DMS53 (cell line): ENCODE measurements around the gene FSTL1.
A peak's percentile ranks its signal among the peaks of the same experiment; 100 is the strongest.

Experiments
- DNase-seq: peaks from one replicate; lab custom pipeline; 2025; lab: John Stamatoyannopoulos, UW

The FSTL1 gene, protein sequence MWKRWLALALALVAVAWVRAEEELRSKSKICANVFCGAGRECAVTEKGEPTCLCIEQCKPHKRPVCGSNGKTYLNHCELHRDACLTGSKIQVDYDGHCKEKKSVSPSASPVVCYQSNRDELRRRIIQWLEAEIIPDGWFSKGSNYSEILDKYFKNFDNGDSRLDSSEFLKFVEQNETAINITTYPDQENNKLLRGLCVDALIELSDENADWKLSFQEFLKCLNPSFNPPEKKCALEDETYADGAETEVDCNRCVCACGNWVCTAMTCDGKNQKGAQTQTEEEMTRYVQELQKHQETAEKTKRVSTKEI

DNA sequence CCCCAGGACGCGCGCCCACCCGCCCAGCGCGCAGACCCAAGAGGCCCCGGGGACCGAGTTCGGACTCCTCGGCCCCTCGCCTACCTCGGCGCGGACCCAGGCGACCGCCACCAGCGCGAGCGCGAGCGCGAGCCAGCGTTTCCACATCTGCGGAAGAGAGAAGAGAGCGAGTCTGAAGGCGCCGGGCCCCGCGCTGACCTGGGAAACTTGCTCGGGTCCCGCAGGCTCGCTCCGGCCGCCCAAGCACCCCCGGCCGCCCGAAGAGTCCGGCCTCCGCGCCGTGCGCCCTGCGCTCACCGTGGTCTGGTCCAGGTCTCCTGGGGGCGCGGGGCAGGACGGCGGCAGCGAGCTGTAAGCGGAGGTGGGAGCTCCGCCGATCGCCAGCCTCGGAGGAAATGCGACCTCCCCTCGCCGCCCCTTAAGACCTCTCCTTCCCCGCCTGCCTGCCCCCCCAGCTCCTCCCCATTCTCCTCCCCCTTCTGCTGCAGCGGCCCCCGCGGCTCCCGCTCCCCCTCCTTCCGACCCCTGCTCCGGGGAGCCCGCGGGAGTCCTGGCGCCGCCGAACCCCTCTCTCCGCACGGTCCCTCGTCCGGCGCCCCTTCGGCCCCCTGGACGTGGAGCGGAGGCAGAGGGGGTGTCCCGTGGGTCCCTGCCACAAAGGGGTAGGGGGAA lies at the start of gene FSTL1:
FSTL1 (minus strand) TSS at position 393 of the 672 bp plus-strand sequence; CDS start at position 147, 246 bp downstream.
- peak; percentile 46 for DNase-seq

DNA sequence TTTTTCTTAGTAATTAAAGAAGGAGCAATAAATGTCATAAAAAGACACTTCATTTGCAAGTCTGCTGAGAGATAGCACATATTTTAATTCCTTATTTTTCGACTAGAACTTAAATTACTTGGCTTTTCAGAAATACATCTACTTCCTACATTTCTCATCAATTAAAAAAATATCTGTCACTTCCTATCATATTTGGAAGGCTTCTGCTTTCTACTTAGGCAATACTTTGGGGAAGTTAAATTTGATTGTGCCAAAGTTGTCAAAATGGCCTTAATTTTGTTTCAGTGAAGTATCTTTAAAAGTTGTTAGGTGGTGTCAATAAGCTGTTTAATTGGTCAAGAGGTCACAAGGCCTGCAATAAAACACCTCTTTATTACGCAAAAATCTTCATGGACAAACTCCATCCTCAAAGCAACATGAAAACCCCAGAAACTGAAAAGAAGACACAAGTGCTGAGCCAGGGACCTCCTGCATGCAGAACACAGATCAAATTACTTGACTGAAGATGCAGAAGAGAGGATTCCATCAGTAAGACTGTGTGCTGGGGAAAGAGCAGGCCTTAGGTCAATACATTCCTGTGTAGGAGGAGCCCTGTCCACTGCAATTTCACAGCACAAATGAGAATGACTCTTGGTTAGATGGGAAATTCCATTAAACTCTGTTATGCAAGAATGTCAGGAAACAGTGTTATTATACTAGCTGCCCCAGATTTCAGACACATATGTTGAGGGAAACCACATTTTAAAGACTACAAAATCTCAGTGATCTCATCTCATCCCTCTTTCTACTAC lies 48.0 kb upstream of the FSTL1 start:
- DNase-seq = no peak

DNA sequence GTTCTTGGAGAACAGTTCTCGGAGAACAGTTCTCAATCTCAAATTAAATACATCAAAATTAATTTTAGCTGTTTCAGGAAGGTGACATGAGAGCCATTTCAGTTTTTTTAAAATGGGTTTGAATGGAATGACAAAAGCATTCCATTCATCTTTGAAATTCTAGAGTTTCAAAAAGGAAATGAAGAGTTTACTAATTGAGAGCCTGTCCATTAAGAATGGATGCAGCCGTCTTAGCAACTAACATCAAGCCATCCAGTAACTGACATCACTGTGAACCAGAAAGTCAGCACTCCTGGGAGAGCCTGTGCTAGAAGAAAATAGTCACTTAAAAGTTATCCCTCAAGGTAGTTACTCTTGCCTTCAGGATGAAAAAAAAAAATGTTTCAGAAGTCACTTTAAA lies 47.0 kb upstream of the FSTL1 start:
- no peak for DNase-seq

DNA sequence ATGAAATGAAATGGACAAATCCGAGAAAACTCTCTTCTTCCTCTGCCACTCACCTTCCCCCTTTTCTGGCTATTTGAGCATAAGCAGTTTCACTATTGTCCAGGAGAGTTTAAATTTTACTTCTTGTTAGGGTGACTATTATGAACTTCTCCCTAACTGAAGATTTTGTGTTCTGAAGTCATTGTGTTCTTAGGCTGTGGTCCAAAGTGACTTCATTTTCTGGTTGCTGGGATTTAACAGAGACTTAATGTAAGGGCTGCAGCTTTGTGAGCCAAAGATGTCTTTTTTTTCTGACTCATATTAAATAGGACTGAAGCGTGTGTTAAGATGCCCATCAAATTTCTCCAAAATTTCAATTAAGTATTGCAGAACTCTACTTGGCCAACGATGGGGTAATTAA lies 46.5 kb upstream of the FSTL1 start:
- no peak for DNase-seq

DNA sequence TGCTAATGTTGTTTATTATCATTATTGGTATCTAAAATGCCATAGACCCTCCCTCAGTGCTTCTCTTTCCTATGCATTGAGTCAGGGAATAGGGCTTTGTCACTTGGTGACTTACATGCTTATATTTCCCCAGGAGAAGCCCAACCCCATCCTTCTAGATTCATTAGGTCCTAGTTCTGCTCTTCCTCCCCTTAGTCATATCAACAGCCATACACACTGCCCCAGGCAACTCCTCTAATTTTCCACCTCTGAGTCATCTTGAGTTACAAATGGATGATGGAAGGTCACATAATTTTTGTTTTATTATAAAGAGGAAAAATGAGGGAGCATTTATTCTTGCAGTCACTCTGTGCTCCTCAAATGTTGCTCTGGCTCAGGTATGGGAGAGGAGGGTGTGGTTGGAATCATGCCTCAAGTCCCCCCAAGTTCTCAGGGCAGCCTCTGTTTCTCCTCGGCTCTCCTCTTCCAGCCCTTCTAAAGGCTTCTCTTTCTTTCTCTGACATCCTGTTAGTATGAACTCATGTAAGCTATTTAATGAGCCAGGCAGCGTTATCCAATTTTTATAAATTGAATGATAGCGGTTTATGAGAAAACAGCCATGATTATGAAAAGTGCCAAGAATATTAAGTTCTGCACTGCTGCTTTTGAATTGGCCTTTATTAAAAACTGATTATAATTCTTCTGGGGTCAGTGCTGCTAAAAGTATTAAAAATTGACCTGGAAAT lies 45.6 kb upstream of the FSTL1 start:
- no peak for DNase-seq

DNA sequence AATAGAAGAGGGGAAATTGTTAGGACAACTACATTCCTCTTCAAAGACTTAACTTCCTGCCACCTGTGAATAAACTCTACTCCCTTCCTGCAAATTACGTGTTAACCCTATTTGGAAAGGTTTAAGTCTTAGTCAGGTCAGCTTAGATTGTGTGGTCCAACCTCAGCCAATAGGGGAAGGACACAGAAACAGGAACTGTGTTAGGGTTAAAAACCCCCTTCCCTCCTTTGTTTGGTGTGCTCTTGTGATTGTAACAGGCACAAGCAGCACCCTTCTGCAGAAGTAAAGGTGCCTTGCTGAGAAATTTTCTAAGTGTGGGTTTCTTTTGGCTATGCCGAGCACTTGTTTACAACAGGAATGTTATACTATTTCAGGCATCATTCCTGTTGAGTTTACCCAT lies 45.0 kb upstream of the FSTL1 start:
- DNase-seq = no peak

DNA sequence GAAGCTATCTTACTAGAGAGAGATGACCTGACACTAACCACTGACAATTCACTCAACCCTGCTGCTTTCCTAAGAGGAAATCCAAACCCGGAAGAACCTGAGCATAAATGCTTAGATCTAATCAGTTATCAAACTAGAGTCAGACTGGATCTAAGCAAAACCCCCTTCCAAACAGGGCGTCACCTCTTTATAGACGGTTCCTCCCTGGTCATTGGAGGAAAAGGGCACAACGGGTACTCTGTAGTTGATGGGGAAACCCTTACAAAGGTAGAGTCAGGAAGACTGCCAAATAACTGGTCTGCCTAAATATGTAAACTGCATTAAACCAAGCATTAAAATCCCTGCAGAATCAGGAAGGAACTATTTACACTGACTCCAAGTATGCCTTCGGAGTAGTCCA lies 41.3 kb upstream of the FSTL1 start:
- DNase-seq = no peak

DNA sequence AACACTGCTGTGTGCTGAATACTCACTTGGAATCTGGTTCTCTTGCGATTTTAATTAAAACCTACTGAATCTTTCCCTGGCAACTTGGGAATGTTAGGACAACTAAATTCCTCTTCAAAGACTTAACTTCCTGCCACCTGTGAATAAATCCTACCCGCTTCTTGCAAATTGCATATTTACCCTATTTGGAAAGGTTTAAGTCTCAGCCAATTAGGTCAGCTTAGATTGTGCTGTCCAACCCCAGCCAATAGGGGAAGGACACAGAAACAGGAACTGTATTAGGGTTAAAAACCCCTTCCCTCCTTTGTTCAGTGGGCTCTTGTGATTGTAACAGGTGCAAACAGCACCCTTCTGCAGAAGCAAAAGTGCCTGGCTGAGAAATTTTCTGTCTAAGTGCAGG lies 38.6 kb upstream of the FSTL1 start:
- no peak for DNase-seq

DNA sequence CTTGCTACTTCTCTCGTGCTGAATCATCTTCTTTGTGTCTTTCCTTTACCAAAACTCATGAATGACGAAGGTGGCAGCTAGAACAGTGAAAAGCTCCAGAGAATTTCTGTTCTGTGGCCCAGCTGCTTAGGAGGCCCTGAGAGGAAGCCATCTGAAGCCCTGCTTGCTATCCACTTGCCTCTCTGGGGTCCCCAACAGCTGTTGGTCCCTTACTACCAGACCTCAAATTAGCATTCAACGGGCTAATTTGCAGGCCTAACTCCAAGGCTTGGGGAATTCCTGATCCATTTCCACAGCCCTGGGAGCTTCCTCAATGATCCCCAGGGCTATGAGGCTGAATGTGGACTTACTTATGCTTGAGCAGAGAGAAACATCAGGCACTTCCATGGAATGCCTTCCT lies 37.5 kb upstream of the FSTL1 start:
- no peak for DNase-seq

DNA sequence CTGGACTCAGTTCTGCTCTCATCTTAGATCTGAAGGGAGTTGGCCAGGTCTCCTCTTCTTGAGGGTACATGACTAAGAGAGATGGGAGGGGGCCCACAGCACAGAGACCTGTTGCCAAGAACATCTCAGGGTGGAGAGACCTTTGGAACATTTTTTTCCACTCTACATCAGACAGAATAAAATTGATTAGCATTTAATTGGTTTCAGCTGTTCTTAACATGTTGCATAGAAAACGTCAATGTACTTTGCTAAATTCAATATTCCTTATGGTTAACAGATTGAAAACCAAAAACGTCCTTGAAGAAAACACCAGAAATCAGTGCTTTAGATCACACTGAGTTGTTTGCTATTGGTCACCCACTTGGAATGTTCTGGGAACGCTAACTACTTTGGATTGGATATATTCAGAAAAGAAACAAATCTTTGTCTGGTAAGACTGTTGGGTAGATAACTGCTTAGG lies 36.4 kb upstream of the FSTL1 start:
- DNase-seq = no peak

DNA sequence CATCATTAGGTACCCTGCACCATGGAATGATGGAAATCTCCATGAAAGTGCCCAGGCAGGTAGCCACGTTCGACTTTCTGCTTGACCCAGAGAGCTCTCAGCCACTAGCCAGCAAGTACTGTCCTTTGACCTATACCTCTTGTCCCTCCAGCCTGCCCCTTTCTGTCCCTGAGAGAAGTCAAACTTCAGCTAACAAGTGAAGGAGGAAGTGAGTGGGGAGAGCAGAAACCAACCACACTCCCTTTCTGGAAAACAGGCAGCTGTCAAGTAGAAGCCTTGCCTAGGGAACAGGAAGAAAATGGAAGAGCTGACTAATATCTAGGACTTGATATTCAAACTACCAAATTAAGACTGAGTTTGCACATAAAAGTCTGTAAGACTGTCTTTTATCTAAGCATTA lies 30.3 kb upstream of the FSTL1 start:
- no peak for DNase-seq

DNA sequence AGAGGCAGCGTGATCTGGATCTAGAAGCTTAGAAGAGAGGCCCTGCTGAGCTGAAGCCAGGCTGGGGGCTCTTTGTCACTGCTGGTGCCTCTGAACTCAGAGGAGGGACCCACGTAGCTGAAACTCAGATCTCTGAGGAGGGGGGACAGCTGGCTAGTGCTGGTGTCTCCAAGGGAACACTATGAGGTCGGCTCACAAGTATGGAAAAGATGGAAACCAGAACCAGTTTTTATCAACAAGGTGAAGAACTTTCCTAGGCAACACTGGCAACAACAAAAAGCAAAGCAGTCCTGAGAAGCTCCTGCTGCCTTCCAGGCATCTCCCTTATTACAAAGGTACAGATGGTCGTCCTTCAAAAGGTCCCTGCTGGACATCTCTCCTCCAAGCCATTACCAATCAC lies 27.0 kb upstream of the FSTL1 start:
- DNase-seq = no peak

DNA sequence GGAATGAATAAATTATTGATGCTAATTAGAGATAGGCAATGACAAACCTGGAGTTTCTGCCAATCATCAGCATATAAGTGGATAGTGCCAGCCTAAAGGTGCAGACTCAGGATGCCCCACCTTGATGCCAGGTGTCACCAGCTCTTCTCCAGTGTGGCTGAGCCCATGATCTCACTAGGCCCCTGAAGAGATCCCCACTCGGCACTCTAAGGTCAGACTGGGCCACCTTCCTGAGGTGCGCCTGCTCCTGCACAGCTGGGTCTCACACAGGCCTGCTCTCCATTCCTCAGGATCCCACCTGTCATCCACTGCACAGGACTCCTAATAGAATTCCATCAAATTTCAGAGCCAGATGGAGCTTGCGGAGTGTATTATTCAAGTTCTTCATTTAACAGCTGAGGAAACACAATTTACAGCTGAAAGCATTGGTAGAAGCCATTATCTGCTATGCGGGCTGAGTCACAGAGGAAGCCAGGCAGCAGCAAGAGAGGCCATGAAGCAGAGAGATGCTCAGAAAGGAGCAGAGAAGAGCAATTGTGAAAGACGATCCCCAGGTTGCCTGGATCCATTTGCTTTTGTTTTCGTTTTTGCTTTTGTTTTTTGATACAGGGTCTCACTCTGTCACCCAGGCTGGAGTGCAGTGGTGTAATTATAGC lies 25.1 kb upstream of the FSTL1 start:
- no peak for DNase-seq

DNA sequence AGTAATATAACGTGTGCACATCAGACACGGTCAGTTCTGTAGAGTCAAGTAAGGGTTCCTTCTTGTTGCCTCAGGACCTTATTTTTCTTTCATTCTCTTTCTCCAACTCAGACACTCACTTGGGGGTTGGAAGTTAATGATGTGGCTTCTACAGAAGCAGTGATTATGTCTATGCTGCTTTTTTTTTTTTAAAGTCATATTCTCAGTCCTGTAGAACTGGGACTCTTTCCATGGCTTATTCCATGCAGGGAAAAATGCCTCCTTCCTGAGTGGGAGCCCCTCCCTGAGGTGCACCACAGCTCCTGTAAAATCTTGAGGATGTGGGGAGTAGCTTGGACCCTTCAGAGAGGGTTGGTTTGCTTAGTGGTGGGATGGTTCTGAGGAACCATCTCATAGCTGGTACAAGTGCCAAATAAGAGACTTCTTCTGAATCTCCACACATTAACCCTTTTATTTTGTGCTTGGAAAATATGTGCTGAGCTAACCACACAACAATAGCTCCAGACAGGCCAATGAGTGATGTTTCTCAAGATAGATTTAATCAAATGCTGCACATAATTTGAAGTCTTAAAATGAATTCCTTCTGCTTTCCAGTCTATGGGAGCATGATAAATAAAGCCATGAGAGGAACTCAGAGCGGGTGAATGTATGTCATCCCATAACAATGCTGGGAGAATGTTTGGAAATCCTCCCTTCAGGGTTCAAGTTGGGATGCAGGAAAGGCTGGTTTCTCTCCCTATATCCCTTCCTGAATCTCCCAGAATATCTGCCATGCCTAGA lies 23.3 kb upstream of the FSTL1 start:
- DNase-seq = no peak

DNA sequence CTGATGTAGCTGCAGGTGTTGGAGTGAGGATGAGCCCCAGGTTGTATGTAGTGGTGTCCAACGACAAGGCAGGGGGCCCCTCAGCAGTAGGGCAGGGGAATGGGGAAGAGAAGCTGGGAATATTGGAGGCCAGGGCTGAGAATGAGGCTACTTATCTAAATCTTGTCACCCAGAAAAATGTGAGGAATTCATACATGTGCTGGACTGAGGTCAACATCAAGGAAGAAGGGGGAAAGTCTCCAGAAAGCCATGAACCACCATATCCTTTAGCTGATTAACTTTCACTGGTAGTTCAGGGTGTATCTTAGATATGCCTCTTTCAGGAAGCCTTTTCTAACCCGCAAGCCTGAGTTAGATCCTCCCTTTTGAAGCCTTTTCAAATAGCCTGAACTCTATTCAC lies 22.6 kb upstream of the FSTL1 start:
- no peak for DNase-seq

DNA sequence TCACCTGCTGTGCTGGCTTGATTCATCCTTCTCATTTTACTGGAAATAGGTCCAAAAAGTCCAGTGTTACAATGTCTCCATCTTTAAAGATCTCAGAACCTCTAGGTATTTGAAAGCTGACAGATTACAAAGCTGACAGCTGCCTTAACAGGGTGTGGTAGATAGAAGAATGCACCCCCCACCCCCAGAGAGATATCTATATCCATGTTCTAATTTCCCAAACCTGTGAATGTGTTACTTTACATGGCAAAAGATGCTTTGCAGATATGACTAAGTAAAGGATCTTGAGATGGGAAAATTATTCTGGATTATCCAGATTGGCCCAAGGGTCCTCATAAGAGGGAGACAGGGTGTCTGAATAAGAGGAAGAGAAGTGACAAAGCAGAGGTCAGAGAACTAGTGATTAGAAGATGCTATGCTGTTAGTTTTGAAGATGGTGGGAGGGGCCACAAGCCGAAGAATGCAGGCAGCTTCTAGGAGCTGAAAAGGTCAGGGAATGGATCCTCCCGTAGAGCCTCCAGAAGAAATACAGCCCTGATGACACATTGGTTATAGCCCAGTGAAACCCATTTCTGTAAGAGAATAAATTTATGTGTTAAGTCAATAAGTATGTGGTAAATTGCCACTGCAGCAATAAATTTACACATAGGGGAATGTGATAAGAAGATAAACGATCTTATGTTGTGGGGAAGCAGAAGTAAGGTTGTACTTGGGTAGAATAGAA lies 21.5 kb upstream of the FSTL1 start:
- DNase-seq = no peak

DNA sequence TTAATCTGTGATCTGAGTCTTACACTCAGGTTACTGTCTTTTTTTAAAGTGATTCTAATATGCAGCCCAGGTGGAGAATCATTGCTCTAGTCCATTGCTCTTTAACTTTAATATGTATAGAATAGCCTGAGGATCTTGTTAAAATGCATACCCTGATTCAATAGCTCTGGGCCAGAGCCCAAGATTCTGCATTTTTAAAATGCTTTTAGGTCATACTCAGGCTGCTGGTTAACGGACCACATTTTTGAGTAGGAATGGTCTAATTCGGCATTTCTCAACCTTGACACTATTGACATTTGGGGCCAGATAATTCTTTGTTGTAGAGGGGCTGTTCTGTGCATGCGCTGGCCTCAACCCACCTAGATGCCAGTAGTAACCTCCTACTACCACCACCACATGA lies 20.9 kb upstream of the FSTL1 start:
- no peak for DNase-seq

DNA sequence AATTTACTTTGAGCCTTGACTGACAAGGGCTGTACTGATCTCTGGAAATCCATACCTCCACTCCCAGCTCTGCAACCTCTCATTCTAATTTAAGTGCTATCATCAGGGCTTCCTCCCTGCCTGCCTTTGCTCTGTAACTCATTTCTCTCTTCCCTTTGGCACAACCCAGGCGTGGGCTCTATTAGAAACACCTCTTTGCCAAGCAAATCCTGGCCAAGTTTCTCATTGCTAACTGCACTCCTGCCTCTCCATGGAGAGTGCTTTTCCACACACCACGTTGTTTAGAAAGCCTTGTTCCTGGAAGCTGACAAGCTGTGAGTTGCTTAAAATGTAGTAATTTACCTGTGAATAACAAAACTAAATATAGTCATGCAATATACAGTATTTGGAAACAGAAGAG lies 20.1 kb upstream of the FSTL1 start:
- no peak for DNase-seq

DNA sequence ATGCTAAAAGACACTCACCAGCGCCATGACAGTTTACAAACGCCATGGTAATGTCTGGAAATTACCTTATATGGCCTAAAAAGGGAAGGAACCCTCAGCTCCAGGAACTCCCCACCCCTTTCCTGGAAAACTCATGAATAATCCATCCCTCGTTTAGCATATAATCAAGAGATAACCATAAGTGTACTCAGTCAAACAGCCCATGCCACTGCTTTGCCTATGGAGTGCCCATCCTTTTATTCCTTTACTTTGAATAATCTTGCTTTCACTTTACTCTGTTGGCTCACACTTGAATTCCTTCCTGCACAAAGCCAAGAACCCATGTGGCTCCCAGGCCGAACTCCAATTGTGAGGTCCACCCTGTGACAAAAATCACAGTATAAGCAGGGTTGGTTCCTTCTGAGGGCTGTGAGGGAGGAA lies 19.1 kb upstream of the FSTL1 start:
- no peak for DNase-seq

DNA sequence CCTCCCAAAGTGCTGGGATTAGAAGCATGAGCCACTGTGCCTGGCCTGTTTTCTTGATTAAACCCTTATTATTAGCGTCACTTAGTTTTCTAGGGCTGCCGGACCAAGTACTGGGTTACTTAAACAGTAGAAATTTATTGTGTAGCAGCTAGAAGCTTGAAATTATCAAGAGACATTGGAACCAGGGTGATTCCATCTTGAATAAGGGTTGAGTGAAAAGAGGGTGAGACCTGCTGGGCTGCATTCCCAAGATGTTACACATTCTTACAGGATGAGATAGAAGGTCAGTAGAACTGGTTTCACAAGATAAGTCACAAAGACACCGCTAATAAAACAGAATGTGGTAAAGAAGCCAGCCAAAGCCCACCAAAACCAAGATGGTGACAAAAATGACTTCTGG lies 18.6 kb upstream of the FSTL1 start:
- DNase-seq = peak; percentile 20
